ENCODE results near the gene SENP8.
"Not testable (repeated sequence)": the region's sequence is repeated elsewhere in the genome, so short reads cannot be mapped to it uniquely, and the experiment has no call there.

Gene SENP8

GRCh38 chr15:72118017-72118978, at the start of gene SENP8, which contains the start of gene MYO9A:
SENP8 (plus strand) TSS chr15:72118403; CDS start chr15:72139624, 21,221 bp downstream.
MYO9A (minus strand) TSS chr15:72118150; CDS start chr15:72046563, 71,587 bp downstream.
- TF ChIP-seq, protein P1, sequence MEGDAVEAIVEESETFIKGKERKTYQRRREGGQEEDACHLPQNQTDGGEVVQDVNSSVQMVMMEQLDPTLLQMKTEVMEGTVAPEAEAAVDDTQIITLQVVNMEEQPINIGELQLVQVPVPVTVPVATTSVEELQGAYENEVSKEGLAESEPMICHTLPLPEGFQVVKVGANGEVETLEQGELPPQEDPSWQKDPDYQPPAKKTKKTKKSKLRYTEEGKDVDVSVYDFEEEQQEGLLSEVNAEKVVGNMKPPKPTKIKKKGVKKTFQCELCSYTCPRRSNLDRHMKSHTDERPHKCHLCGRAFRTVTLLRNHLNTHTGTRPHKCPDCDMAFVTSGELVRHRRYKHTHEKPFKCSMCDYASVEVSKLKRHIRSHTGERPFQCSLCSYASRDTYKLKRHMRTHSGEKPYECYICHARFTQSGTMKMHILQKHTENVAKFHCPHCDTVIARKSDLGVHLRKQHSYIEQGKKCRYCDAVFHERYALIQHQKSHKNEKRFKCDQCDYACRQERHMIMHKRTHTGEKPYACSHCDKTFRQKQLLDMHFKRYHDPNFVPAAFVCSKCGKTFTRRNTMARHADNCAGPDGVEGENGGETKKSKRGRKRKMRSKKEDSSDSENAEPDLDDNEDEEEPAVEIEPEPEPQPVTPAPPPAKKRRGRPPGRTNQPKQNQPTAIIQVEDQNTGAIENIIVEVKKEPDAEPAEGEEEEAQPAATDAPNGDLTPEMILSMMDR (conservative IDR thresholded peaks at IDR 0.05; ENCODE audit: low read depth, low read length), result no peak
- H3K4me3 ChIP-seq (ENCODE audit: low read length), result peak within 1 kb of the TSS; percentile 98
- peak; percentile 92 for DNase-seq (ENCODE audit: low read depth)

- no peak for DNase-seq (ENCODE audit: low read depth)
- H3K4me3 ChIP-seq (ENCODE audit: low read length), result no peak overlapping the region
- TF ChIP-seq, protein P1 (conservative IDR thresholded peaks at IDR 0.05; ENCODE audit: low read depth, low read length), result no peak
Observed at GRCh38 chr15:72068856-72069255, 49.3 kb upstream of the SENP8 start.

GRCh38 chr15:72070817-72071447, 47.3 kb upstream of the SENP8 start:
- TF ChIP-seq, protein P1 (conservative IDR thresholded peaks at IDR 0.05; ENCODE audit: low read depth, low read length), result no peak

DNA sequence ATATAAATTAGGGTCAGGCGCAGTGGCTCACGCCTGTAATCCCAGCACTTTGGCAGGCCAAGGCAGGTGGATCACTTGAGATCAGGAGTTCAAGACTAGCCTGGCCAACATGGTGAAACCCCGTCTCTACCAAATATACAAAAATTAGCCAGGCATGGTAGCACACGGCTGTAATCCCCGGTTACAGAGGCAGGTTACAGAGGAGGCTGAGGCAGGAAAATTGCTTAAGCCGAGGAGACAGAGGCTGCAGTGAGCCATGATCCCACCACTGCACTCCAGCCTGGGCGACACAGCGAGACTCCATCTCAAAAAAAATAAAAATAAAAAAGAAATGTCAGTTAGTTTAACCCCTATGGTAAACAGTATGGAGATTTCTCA, 46.8 kb upstream of the SENP8 start:
- not testable (repeated sequence) for H3K4me3 ChIP-seq (ENCODE audit: low read length); DNase-seq (ENCODE audit: low read depth)

More at GRCh38 chr15:72070817-72071447, 47.3 kb upstream of the SENP8 start:
- DNase-seq (ENCODE audit: low read depth), result no peak
- H3K4me3 ChIP-seq (ENCODE audit: low read length), result no peak overlapping the region

DNA sequence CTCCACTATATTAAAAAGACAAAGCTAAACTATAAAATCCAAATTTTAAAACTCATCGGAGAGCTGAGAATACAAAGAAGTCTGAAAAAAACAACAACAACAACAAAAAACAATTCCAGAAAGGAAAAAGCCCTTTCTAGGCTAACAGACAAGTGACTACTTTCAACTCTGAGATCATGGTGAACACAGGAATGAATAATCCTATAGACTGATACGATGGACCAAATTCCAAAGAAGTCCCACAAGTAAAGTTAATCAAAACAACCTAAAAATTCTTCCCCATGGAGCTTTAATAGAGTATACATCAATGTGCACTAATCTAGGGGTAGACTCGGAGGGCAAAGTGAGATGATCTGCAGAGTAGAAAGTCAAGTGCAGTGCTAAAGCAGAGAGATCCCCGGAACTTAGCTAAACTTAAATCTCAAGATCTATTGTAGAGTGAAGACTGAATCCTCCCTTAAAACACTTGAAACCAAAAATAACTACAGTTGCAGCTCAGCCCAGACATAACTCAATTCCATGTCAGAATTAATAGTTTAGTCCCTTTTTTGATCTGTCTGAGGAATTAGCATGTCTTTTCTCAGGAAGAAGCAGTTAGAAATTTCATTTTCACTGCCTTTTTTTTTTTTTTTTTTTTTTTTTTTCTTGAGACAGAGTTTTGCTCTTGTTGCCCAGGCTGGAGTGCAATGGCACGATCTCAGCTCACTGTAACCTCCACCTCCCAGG, 43.7 kb upstream of the SENP8 start:
- H3K4me3 ChIP-seq (ENCODE audit: low read length), result no peak overlapping the region
- DNase-seq (ENCODE audit: low read depth), result no peak
- TF ChIP-seq, protein P1 (conservative IDR thresholded peaks at IDR 0.05; ENCODE audit: low read depth, low read length), result no peak

GRCh38 chr15:72077950-72078349, 40.3 kb upstream of the SENP8 start:
- no peak overlapping the region for H3K4me3 ChIP-seq (ENCODE audit: low read length)
- DNase-seq (ENCODE audit: low read depth), result no peak
- TF ChIP-seq, protein P1 (conservative IDR thresholded peaks at IDR 0.05; ENCODE audit: low read depth, low read length), result no peak

DNA sequence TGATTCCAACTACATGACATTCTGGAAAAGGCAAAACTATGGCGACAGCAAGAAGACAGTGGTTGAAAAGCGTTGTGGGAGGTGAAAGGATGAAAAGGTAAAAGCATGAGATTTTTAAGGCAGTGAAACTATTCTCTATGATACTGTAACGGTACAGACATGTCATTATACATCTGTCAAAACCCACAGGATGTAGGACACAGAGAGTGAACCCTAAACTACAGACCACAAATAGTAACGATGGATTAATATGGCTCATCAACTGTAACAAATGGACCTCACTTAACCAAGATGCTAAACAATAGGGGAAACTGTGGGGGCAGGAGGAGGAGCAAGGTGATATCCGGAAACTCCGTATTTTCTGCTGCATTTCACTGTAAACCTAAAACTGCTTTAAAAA, 39.3 kb upstream of the SENP8 start:
- H3K4me3 ChIP-seq (ENCODE audit: low read length), result no peak overlapping the region
- DNase-seq (ENCODE audit: low read depth), result no peak
- TF ChIP-seq, protein P1 (conservative IDR thresholded peaks at IDR 0.05; ENCODE audit: low read depth, low read length), result no peak

All from retinal pigment epithelial cell (primary cell).